Naive thymus-derived CD4-positive, alpha-beta T cell (primary cell): ENCODE measurements around the gene GRAPL. TPM values are rescaled to one million over a fixed set of nuclear protein-coding genes. Genes with fewer than 3 reads are reported as not detected.
"Not testable (repeated sequence)": the region's sequence is repeated elsewhere in the genome, so short reads cannot be mapped to it uniquely, and the experiment has no call there.

Source experiments
- ATAC-seq: fragments of 150-1000 bp; cut with Tn5 transposase; 2 replicates; pipeline ENCODE4 v1.10.0; 2021; ENCODE audit warnings: mild to moderate bottlenecking, moderate library complexity
- CTCF ChIA-PET: fragments of 350-600 bp; sonication (Branson Sonifier 250); formaldehyde crosslinking; loops from one replicate; lab custom pipeline; 2021; ENCODE audit warnings: antibody characterized with exemption; lab: Charles Lee
- POLR2A ChIA-PET: fragments of 350-600 bp; sonication (Branson Sonifier 250); formaldehyde crosslinking; loops from one replicate; lab custom pipeline; 2021; ENCODE audit warnings: antibody characterized with exemption, inconsistent platforms; lab: Charles Lee
- DNase-seq, 9 donors: peaks; one replicate each; pipeline versions ENCODE4 v3.0.0 to v3.0.0-alpha.2; 2020 to 2022; ENCODE audit warnings: mixed read lengths in 1 of 9
- H3K27ac ChIP-seq: one replicate; pipeline ENCODE4 v1.7.0; 2013; ENCODE audit warnings: mild to moderate bottlenecking, low read depth, low read length, moderate library complexity
- H3K27me3 ChIP-seq, 2 donors: one replicate each; pipeline ENCODE4 v1.7.0; 2013; ENCODE audit warnings: low read length in 2 of 2, mild to moderate bottlenecking in 2 of 2, moderate library complexity in 2 of 2; ENCODE audit not compliant: control insufficient read depth in 2 of 2, insufficient read depth in 2 of 2
- H3K36me3 ChIP-seq, 3 experiments: 1 replicate in 2 of 3; 2 replicates in 1 of 3; pipeline ENCODE4 v1.7.0; 2013; ENCODE audit warnings: low read length in 3 of 3, mild to moderate bottlenecking in 3 of 3, moderate library complexity in 1 of 3; ENCODE audit not compliant: insufficient read depth in 3 of 3, control insufficient read depth in 2 of 3
- H3K4me1 ChIP-seq, 2 donors: one replicate each; pipeline ENCODE4 v1.7.0; 2013; ENCODE audit warnings: low read length in 2 of 2, mild to moderate bottlenecking in 2 of 2, moderate library complexity in 1 of 2; ENCODE audit not compliant: control insufficient read depth in 2 of 2, insufficient read depth in 2 of 2
- H3K4me3 ChIP-seq: 2 replicates; pipeline ENCODE4 v1.7.0; 2013; ENCODE audit warnings: mild to moderate bottlenecking, low read length
- H3K9me3 ChIP-seq, 3 experiments: 1 replicate in 2 of 3; 2 replicates in 1 of 3; pipeline ENCODE4 v1.7.0; 2013; ENCODE audit warnings: low read length in 3 of 3; ENCODE audit not compliant: control insufficient read depth in 2 of 3
- H3K27ac Mint-ChIP-seq, 9 donors: one replicate each; pipeline ENCODE4 v1.8.0; 2020 to 2022; ENCODE audit warnings: mixed read lengths in 9 of 9, mild to moderate bottlenecking in 8 of 9, moderate library complexity in 5 of 9, inconsistent platforms in 2 of 9
- H3K27me3 Mint-ChIP-seq, 5 donors: one replicate each; pipeline ENCODE4 v1.8.0; 2021 to 2022; ENCODE audit warnings: mixed read lengths in 5 of 5, mild to moderate bottlenecking in 1 of 5
- H3K36me3 Mint-ChIP-seq, 5 donors: one replicate each; pipeline ENCODE4 v1.8.0; 2020 to 2022; ENCODE audit warnings: mixed read lengths in 5 of 5, mild to moderate bottlenecking in 3 of 5, inconsistent platforms in 1 of 5
- H3K4me1 Mint-ChIP-seq, 7 donors: one replicate each; pipeline ENCODE4 v1.8.0; 2020 to 2022; ENCODE audit warnings: mixed read lengths in 7 of 7, mild to moderate bottlenecking in 3 of 7, inconsistent platforms in 1 of 7
- H3K4me3 Mint-ChIP-seq, 10 donors: one replicate each; pipeline ENCODE4 v1.8.0; 2020 to 2022; ENCODE audit warnings: mild to moderate bottlenecking in 10 of 10, mixed read lengths in 10 of 10, moderate library complexity in 6 of 10, inconsistent platforms in 2 of 10
- H3K9me3 Mint-ChIP-seq, 11 donors: one replicate each; pipeline ENCODE4 v1.8.0; 2020 to 2022; ENCODE audit warnings: mixed read lengths in 11 of 11, mild to moderate bottlenecking in 4 of 11, inconsistent platforms in 1 of 11, moderate library complexity in 1 of 11
- intact Hi-C, 2 donors: fragments of 100-400 bp; cut with micrococcal nuclease; formaldehyde crosslinking; loops; one replicate each; pipeline ENCODE4 v1.15.1; 2023
- polyA plus RNA-seq, 2 donors: library from polyadenylated mRNA; unstranded; fragments of 300-500 nt; fragmentation: Illumina TruSeq; gene quantifications; one replicate each; pipeline ENCODE4 v1.2.3, GENCODE V29; 2021
- total RNA-seq, 6 experiments: library from RNA in 5 of 6; stranded (reverse) in 5 of 6; gene quantifications; 1 replicate in 5 of 6; 2 replicates in 1 of 6; pipeline ENCODE4 v1.2.3 and lab custom pipeline; 2021 to 2026

The GRAPL gene
- total RNA-seq (100 to 1,000 TPM in 2 of 5 experiments, 10 to 100 TPM in 3; 25.1 to 105 (median 32.8) TPM), polyA plus RNA-seq (1 to 10 TPM; 3.9 TPM), total RNA-seq (lab: John Stamatoyannopoulos, UW) (1.1 reads per million)

DNA sequence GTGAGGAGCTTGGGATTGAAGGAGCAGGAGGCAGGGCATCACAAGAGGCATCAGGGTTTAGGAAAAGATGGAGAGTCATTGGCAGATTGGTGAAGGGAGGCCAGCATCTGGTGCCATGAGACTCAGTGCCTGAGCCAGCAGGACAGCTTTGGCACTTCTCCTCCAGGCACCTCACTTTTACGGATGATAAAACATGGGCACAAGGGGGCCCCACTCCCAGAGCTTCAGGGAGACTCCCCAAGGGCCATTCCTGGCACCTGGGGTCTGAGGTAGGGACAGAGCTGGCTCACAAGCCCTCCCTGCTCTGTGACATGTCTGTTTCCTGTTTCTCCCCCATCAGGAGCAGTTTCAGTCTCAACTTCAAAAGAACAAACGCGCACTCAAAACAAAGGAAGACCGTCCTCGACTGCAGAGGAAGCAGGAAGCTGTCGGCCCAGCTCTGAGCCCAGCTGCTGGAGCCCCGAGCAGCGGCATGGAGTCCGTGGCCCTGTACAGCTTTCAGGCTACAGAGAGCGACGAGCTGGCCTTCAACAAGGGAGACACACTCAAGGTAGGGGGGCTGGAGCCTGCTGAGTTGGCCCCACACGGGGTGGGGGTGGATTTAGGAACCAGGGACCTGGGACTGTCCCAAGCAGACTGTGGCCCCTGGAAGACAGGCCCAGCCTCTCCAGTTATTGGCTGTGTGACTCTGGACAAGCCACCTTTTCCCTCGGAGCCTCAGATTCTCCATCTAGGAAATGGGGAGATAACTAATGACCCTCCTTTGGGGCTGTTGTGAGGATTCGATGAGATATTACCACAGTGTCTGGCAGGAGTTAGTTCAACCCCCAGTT lies at the start of gene GRAPL:
GRAPL (plus strand) TSS at position 442 of the 833 bp plus-strand sequence; CDS start at position 473, 31 bp downstream.
- CTCF ChIA-PET, intact Hi-C loops, H3K36me3 Mint-ChIP-seq, H3K9me3 Mint-ChIP-seq, H3K27ac ChIP-seq, H3K4me1 ChIP-seq, POLR2A ChIA-PET, H3K27me3 Mint-ChIP-seq, H3K4me3 Mint-ChIP-seq, H3K9me3 ChIP-seq, DNase-seq, H3K36me3 ChIP-seq, H3K27ac Mint-ChIP-seq, H3K27me3 ChIP-seq, H3K4me3 ChIP-seq, H3K4me1 Mint-ChIP-seq: not testable (repeated sequence)
- ATAC-seq: peak; percentile 88

DNA sequence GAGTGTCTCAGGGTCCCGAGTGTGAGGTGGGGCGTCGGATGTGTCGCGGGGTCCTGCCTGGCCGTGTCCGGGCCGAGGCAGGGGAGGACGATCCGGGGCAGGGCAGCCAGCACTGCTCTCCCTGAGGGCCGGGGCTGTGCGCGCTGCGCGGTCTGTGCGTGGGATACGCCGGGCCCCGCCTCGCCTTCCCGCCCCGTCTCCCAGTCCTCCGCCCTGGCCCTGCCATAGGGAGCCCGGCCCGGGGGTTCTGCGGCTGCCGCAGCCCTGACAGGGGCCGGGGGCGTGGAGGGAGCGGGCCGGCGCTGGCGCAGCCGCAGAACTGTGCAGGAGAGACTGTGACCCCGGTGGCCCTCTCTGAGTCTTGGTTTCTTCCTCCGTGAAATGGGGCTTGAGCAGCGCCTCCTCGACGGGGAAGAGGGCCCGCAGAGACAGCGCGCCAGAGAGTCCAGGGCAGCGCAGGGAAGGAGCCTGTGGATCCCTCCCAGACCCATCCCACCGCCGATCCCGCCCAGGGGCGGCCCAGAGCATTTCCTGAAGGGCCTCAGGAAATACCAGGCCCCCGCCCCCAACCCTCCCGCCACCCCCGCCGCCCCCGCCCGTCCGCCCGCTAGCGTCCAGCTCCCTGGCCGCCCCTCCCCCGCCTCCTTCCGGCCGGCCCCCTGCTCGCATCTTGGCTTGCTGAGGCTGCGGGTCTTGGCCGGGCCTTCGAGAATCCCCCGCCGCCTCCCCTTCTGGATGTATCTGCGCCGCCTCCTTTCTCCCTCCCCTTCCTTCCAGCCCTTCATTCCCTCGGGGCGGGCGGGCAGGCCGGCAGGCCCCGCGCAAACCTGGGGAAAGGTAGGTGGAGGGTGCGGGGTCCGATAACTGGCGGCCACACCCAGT lies 38.3 kb upstream of the GRAPL start:
- H3K9me3 Mint-ChIP-seq, H3K27me3 Mint-ChIP-seq, POLR2A ChIA-PET, H3K36me3 Mint-ChIP-seq, CTCF ChIA-PET, H3K4me3 Mint-ChIP-seq, H3K36me3 ChIP-seq, H3K4me1 ChIP-seq, H3K27ac Mint-ChIP-seq, H3K27me3 ChIP-seq, H3K9me3 ChIP-seq, H3K4me1 Mint-ChIP-seq, H3K4me3 ChIP-seq, H3K27ac ChIP-seq, intact Hi-C loops: not testable (repeated sequence)
- peak in 1 of 9 donors; percentile 0 for DNase-seq
- ATAC-seq: peak; percentile 25

DNA sequence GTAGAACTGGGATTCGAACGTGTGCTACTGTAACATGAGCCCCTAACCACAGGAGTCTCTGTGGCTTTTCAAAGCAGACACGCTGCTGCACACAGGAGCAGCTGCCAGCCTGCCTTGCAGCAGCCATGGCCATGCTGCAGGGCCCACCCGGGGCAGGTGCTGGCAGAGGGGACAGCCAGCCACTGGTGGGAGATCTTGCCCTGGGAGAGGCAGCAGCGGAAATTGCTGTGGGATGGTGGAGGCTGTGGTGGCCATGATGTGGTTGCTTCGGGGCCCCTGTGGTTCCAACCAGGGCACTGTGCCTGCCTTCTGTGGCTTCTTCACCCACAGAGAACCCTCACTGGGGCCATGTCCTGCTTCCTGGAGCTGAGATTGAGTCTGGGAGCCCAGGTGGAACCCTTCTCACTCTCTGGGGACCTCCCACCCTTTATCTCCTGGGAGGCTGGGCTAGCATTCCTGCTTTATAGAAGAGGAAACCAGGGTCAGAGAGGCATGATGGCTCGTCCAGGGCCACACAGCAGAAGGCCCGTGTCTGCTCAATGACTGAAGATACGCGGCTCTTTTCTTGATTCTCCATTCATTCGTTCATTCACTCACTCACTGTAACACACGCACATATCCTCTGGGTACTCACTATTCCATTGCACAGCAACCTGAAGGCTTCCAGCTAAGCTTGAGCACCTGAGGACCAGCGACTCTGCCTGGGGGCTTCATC lies 37.2 kb upstream of the GRAPL start:
- H3K9me3 Mint-ChIP-seq, H3K4me1 ChIP-seq, H3K27ac ChIP-seq, CTCF ChIA-PET, H3K9me3 ChIP-seq, POLR2A ChIA-PET, H3K4me3 ChIP-seq, DNase-seq, H3K36me3 Mint-ChIP-seq, H3K27me3 Mint-ChIP-seq, H3K4me3 Mint-ChIP-seq, H3K27me3 ChIP-seq, H3K36me3 ChIP-seq, H3K4me1 Mint-ChIP-seq, H3K27ac Mint-ChIP-seq, intact Hi-C loops: not testable (repeated sequence)
- peak; percentile 74 for ATAC-seq

DNA sequence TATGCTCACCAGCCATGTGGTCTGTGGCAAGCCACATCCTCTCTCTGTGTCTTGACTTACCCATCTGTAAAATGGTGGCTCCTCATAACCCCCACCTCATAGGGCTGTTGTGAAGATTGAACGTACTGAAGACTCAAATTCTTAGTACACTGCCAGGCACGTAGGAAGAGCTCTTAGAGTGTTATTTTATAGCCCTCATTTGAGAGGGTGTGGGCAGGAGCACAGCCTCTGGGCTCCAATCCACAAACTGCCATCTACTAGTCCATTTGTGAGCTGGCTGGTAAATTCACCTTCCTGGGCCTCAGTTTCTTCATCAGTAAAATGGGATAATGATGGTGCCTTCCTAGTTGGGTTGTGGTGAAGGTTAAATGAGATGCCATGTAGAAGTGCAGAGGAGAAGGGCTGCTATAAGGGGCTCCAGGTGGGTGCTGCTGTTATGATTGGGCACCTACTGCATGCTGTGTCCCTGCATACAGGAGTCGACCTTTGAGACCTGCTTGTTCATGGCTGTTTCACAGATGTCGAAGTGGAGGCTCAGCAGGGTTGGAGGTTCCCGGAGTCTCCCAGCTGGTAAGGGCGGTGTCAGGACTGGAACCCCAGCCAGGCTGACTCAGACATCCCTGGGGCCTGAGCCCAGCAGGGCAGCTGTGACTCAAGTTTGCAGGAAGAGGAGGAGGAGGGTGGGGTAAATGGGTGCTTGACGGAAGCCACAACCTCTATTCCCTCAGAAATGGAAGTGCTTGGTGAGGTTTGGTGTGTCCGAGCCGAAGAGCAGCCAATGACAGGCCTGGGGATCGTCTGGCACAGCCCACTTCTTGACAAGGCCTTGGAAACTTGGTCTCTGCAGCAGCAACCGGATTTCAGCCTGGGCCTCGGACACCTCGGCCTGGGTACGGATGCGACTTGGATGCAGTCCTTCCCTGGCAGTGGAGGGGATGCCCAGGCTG lies 34.4 kb upstream of the GRAPL start:
- CTCF ChIA-PET, H3K4me3 ChIP-seq, H3K27me3 Mint-ChIP-seq, H3K27ac Mint-ChIP-seq, H3K27ac ChIP-seq, H3K36me3 Mint-ChIP-seq, H3K4me3 Mint-ChIP-seq, H3K9me3 ChIP-seq, H3K4me1 Mint-ChIP-seq, POLR2A ChIA-PET, DNase-seq, H3K36me3 ChIP-seq, H3K9me3 Mint-ChIP-seq, intact Hi-C loops, ATAC-seq, H3K4me1 ChIP-seq, H3K27me3 ChIP-seq: not testable (repeated sequence)

DNA sequence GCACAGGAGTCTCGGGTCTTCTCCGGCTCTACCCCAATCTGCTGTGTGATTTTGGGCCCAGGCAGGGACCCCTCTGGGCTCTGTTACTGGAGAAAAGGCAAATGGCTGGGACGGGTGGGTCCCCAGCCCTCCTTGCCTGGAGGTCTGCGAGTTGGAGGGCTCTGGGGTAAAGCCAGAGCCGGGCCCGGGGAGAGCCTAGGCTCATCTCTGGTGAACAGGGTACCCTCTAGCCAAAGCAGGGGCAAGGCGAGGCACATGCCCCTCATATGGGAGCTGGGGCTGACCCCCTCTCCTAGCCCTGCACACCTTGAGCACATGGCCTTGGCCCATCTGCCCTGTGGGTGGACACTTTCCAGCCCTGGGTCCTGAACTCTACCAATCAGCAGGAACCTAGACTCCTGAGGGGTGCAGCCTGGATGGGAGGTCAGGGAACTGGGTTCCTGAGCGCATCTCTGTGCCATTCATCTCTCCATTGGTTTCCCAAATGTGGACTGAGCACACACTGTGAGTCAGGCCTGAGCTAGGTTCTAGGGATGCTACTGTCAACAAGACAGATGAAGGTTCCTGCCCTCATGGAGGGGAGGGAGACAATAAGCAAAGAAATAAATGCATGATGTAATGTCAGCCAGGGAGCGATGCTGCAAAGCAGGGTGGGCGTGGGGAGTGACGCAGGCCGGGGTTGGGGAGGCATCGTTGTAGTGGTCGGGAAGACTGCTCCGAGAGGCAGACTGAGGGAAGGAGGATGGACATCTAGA lies 33.5 kb upstream of the GRAPL start:
- CTCF ChIA-PET, H3K36me3 Mint-ChIP-seq, intact Hi-C loops, POLR2A ChIA-PET, H3K27ac ChIP-seq, H3K4me1 ChIP-seq, ATAC-seq, H3K27ac Mint-ChIP-seq, H3K9me3 Mint-ChIP-seq, H3K4me1 Mint-ChIP-seq, H3K9me3 ChIP-seq, H3K36me3 ChIP-seq, H3K27me3 Mint-ChIP-seq, H3K27me3 ChIP-seq, H3K4me3 Mint-ChIP-seq, DNase-seq, H3K4me3 ChIP-seq: not testable (repeated sequence)
